Endothelial cell of umbilical vein (primary cell): ENCODE data around the gene CDK7. TPM values are rescaled to one million over a fixed set of nuclear protein-coding genes. Genes with fewer than 3 reads are reported as not detected.

Source experiments
- BruUV-seq: library from RNA; stranded (reverse); fragments of 400-500 nt; replicated peaks from 2 replicates; lab custom pipeline; 2021; lab: Mats Ljungman, UMichigan
- CTCF ChIA-PET: fragments of 300-600, 350-600 bp; sonication (Branson Sonifier 250); formaldehyde crosslinking; loops from one replicate; lab custom pipeline; 2021; ENCODE audit warnings: antibody characterized with exemption, inconsistent platforms; lab: Charles Lee
- POLR2A ChIA-PET: fragments of 300-600, 350-600 bp; sonication (Branson Sonifier 250); formaldehyde crosslinking; loops from one replicate; lab custom pipeline; 2021; ENCODE audit warnings: antibody characterized with exemption, inconsistent platforms; lab: Charles Lee
- DNase-seq: peaks from one replicate; pipeline ENCODE4 v3.0.0-alpha.2; 2011; ENCODE audit warnings: low read depth, low spot score
- FAIRE-seq: peaks from 2 replicates; lab custom pipeline; 2011; peaks lifted over from hg19 to GRCh38; lab: Jason Lieb, UNC
- H2AFZ ChIP-seq: 2 replicates; pipeline ENCODE4 v1.6.0; 2012; ENCODE audit warnings: low read depth, low read length, control low read depth, inconsistent platforms
- H3K27ac ChIP-seq: 2 replicates; pipeline ENCODE4 v1.5.1; 2011; ENCODE audit warnings: low read depth, mild to moderate bottlenecking, control low read depth, low read length, moderate library complexity; ENCODE audit not compliant: insufficient read depth
- H3K27me3 ChIP-seq, 2 experiments: 2 replicates each; pipeline versions ENCODE4 v1.6.0 to v1.6.1; 2011; ENCODE audit warnings: low read length in 2 of 2, mixed read lengths in 1 of 2; ENCODE audit not compliant: control insufficient read depth in 2 of 2, insufficient read depth in 2 of 2
- H3K36me3 ChIP-seq, 2 experiments: 2 replicates in 1 of 2; 3 replicates in 1 of 2; pipeline ENCODE4 v1.5.1; 2011; ENCODE audit warnings: low read length in 2 of 2, mild to moderate bottlenecking in 1 of 2, moderate library complexity in 1 of 2; ENCODE audit not compliant: control insufficient read depth in 2 of 2, insufficient read depth in 2 of 2; ENCODE audit errors: extremely low read depth in 1 of 2
- H3K4me1 ChIP-seq: 3 replicates; pipeline ENCODE4 v1.5.1; 2011; ENCODE audit warnings: mild to moderate bottlenecking, low read length; ENCODE audit not compliant: control insufficient read depth, insufficient read depth; ENCODE audit errors: extremely low read depth
- H3K4me2 ChIP-seq: 2 replicates; pipeline ENCODE4 v1.6.1; 2011; ENCODE audit warnings: low read length, control low read depth, mixed read lengths; ENCODE audit not compliant: insufficient read depth
- H3K4me3 ChIP-seq, 3 experiments: fragments of 200-600 bp in 1 of 3; sonication (generic), shearing (Covaris generic) in 1 of 3; replicated peaks in 1 of 3; 2 replicates each; pipeline ENCODE4 v1.5.1; 2011 to 2016; ENCODE audit warnings: control low read depth in 3 of 3, low read length in 3 of 3, mild to moderate bottlenecking in 2 of 3, inconsistent platforms in 1 of 3, low read depth in 1 of 3, moderate library complexity in 1 of 3; ENCODE audit not compliant: insufficient read depth in 1 of 3
- H3K79me2 ChIP-seq: 2 replicates; pipeline ENCODE4 v1.6.0; 2012; ENCODE audit warnings: low read length, inconsistent platforms; ENCODE audit not compliant: control insufficient read depth, insufficient read depth
- H3K9ac ChIP-seq: replicated peaks from 2 replicates; pipeline ENCODE3; 2011; ENCODE audit warnings: low read length, control low read depth; ENCODE audit not compliant: insufficient read depth; ENCODE audit errors: extremely low read depth
- H3K9me1 ChIP-seq: replicated peaks from 3 replicates; pipeline ENCODE4 v1.6.0; 2011; ENCODE audit warnings: mild to moderate bottlenecking, low read length; ENCODE audit not compliant: control insufficient read depth, insufficient read depth; ENCODE audit errors: extremely low read depth
- H3K9me3 ChIP-seq: replicated peaks from 2 replicates; pipeline ENCODE4 v1.5.1; 2012; ENCODE audit warnings: low read length, inconsistent platforms; ENCODE audit not compliant: control insufficient read depth, insufficient read depth
- H4K20me1 ChIP-seq: replicated peaks from 2 replicates; pipeline ENCODE3; 2011; ENCODE audit warnings: mild to moderate bottlenecking, low read length; ENCODE audit not compliant: control insufficient read depth, insufficient read depth; ENCODE audit errors: extremely low read depth
- EZH2 ChIP-seq: IDR thresholded peaks from 2 replicates; pipeline ENCODE4 v1.6.1; 2012; ENCODE audit warnings: borderline replicate concordance, low read depth, mild to moderate bottlenecking, moderate library complexity, low read length, inconsistent platforms; ENCODE audit not compliant: severe bottlenecking
- FOS ChIP-seq: IDR thresholded peaks from 2 replicates; pipeline ENCODE4 v1.6.1; 2011; ENCODE audit warnings: mild to moderate bottlenecking, low read length, moderate library complexity, borderline replicate concordance; ENCODE audit not compliant: insufficient read depth
- GATA2 ChIP-seq: IDR thresholded peaks from 2 replicates; pipeline ENCODE4 v1.7.0; 2011; ENCODE audit warnings: low read depth, mild to moderate bottlenecking, moderate library complexity, mixed read lengths, low read length; ENCODE audit not compliant: insufficient read length, insufficient read depth
- JUN ChIP-seq: IDR thresholded peaks from 2 replicates; pipeline ENCODE4 v1.6.1; 2011; ENCODE audit warnings: borderline replicate concordance, low read depth; ENCODE audit not compliant: insufficient read length, insufficient read depth
- MYC ChIP-seq: IDR thresholded peaks from one replicate; pipeline ENCODE4 v1.6.1; 2011; ENCODE audit warnings: mild to moderate bottlenecking, low read depth, low read length
- POLR2A ChIP-seq: IDR thresholded peaks from 2 replicates; pipeline ENCODE4 v1.6.1; 2012; ENCODE audit warnings: low read depth, mild to moderate bottlenecking, control low read depth, low read length
- POLR2AphosphoS5 ChIP-seq: IDR thresholded peaks from 2 replicates; pipeline ENCODE4 v1.6.1; 2012; ENCODE audit warnings: low read depth, mild to moderate bottlenecking, control low read depth, low read length, moderate library complexity; ENCODE audit not compliant: insufficient read depth
- dilution Hi-C: fragments of 300-500 bp; cut with MboI; formaldehyde crosslinking; loops from one replicate; pipeline ENCODE4 v1.15.0; 2019; ENCODE audit warnings: low sequenced_read_pairs; ENCODE audit not compliant: extremely low pct_ligation_motif_present
- intact Hi-C: fragments of 100-400 bp; cut with micrococcal nuclease; formaldehyde crosslinking; loops from one replicate; pipeline ENCODE4 v1.10.0; 2022
- polyA plus RNA-seq, 4 experiments: library from polyadenylated mRNA; depleted of rRNA in 3 of 4; stranded (reverse) in 3 of 4; unstranded in 1 of 4; fragments of >200 nt; gene quantifications; 2 replicates each; pipeline versions ENCODE4 v1.2.1 to v1.2.3, GENCODE V29; 2011 to 2012; ENCODE audit warnings: missing spikeins in 1 of 4
- total RNA-seq: library from RNA; stranded (reverse); gene quantifications from 2 replicates; pipeline ENCODE4 v1.2.3, GENCODE V29; 2021
- TF ChIP-seq, protein P1 (sequence below), 2 donors: IDR thresholded peaks; 1 replicate in 1 of 2; 2 replicates in 1 of 2; pipeline ENCODE4 v1.5.1; 2011; ENCODE audit warnings: low read length in 2 of 2, mild to moderate bottlenecking in 2 of 2, moderate library complexity in 2 of 2, control low read depth in 1 of 2, inconsistent platforms in 1 of 2, low read depth in 1 of 2; ENCODE audit not compliant: insufficient read depth in 1 of 2; ENCODE audit errors: extremely low read depth in 1 of 2
- TF ChIP-seq, protein P2 (sequence below): IDR thresholded peaks from 2 replicates; pipeline ENCODE4 v1.6.1; 2011; ENCODE audit not compliant: insufficient read depth, insufficient read length

The CDK7 gene
- total and polyA plus RNA-seq, 2 donors (not counting 3 experiments of a cell fraction or from before 2014, with no cell fraction given), result 24.6 to 38.1 TPM

DNA sequence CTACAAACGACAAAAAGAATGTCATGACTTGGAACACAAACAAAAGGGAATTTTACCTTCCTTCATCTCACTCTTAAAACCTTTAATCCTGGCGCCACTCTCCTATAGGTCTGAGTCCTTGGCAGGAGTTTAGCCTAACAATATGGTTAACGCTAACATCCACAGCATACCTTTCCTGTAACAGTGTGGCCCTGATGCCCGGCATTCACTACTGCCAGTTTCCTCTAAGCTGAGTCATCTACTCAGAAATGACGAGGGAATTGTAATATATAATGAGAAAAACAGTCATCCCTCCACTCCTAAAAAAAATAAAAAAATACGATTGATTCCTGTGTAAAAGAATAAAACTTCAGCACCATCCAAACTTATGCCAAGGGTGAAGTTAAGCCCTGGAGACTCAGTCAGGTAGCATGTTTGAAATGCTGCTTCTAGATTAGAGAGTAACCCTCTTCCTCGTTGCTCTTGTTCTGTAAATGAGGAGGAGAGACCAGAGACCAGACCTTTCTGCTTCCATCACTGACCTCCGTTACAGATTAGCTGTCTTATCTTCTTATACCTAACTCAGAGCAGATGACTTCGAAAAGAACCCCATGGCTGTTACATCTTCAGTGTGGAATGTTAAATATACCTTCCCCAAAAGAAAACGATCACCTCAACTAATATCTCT is 60.5 kb downstream of the CDK7 start:
- peak overlapping the region; percentile 92 for H2AFZ ChIP-seq
- peaks cover 8% of the 10 kb centered on the region for H3K4me1 ChIP-seq
- no peak overlapping the region for H3K4me3 ChIP-seq
- no peaks in the 10 kb centered on the region for H3K9me3 ChIP-seq
- H3K9ac ChIP-seq, result peak overlapping the region; percentile 33
- intact Hi-C loops (loop anchor here (2.0 kb wide), 2 partner anchors 38 to 56 kb away; partner anchors contain the start of gene CCDC125), dilution Hi-C loops (no loop called here)
- peak overlapping the region; percentile 19 for H3K4me2 ChIP-seq
- H3K9me1 ChIP-seq, result no peaks in the 10 kb centered on the region
- H3K36me3 ChIP-seq, result no peaks in the 10 kb centered on the region
- H3K27ac ChIP-seq, result peak overlapping the region; percentile 58
- TF ChIP-seq FOS (peak; percentile 76), GATA2 (no peak), EZH2 (no peak), MYC (no peak), POLR2A (no peak), POLR2AphosphoS5 (no peak), JUN (peak; percentile 71)
- TF ChIP-seq, protein P1, sequence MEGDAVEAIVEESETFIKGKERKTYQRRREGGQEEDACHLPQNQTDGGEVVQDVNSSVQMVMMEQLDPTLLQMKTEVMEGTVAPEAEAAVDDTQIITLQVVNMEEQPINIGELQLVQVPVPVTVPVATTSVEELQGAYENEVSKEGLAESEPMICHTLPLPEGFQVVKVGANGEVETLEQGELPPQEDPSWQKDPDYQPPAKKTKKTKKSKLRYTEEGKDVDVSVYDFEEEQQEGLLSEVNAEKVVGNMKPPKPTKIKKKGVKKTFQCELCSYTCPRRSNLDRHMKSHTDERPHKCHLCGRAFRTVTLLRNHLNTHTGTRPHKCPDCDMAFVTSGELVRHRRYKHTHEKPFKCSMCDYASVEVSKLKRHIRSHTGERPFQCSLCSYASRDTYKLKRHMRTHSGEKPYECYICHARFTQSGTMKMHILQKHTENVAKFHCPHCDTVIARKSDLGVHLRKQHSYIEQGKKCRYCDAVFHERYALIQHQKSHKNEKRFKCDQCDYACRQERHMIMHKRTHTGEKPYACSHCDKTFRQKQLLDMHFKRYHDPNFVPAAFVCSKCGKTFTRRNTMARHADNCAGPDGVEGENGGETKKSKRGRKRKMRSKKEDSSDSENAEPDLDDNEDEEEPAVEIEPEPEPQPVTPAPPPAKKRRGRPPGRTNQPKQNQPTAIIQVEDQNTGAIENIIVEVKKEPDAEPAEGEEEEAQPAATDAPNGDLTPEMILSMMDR (IDR thresholded peaks at IDR 0.05; ENCODE audit: extremely low read depth in 1 of 2, insufficient read depth in 1 of 2, low read depth in 1 of 2, low read length in 2 of 2), result no peak
- TF ChIP-seq, protein P2, sequence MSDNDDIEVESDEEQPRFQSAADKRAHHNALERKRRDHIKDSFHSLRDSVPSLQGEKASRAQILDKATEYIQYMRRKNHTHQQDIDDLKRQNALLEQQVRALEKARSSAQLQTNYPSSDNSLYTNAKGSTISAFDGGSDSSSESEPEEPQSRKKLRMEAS, result no peak
- H4K20me1 ChIP-seq, result no peaks in the 10 kb centered on the region
- DNase-seq, result peak; percentile 84
- FAIRE-seq, result peak; percentile 95
- H3K79me2 ChIP-seq, result no peaks in the 10 kb centered on the region
- ChIA-PET CTCF (interaction anchor here (0.9 to 1.0 kb wide), 2 partner anchors 40 to 43 kb away, joined by 3 to 4 read pairs; no protein-coding TSS in a partner anchor), POLR2A (interaction anchor here (0.8 kb wide), 1 partner anchor 48 kb away, joined by 4 read pairs; no protein-coding TSS in a partner anchor)
- H3K27me3 ChIP-seq, result no peaks in the 10 kb centered on the region
- BruUV-seq, result no TSS peak
